ENCODE results near the gene OR6C6. TPM values are rescaled to one million over a fixed set of nuclear protein-coding genes. Genes with fewer than 3 reads are reported as not detected.
"Not testable (repeated sequence)": the region's sequence is repeated elsewhere in the genome, so short reads cannot be mapped to it uniquely, and the experiment has no call there.

OR6C6 gene
- not detected in 2 replicates for total RNA-seq (2014; rRNA removed; shearing (Covaris generic))
- not detected in 2 replicates for polyA plus RNA-seq (2014; cell fraction: nucleus; rRNA removed)

- DNase-seq (ENCODE audit: extremely low read depth, low read depth): no peak
These were observed at the start of gene OR6C6 for GRCh38 chr12:55296469-55296868. TSS of gene OR6C6 (minus strand) at chr12:55296569. CDS start at chr12:55295232, 1,337 bp downstream.

- no peak for DNase-seq (ENCODE audit: extremely low read depth, low read depth)
These were observed 39.6 kb upstream of the OR6C6 start for GRCh38 chr12:55336002-55336401.

- DNase-seq (ENCODE audit: extremely low read depth, low read depth): no peak
These were observed 34.1 kb upstream of the OR6C6 start, which contains the start of gene OR6C3 for GRCh38 chr12:55330446-55330845. TSS of gene OR6C3 (plus strand) at chr12:55330746. CDS start at chr12:55331701, 955 bp downstream.

GRCh38 chr12:55325801-55326200 is 29.4 kb upstream of the OR6C6 start:
- not testable (repeated sequence) for DNase-seq (ENCODE audit: extremely low read depth, low read depth)

- DNase-seq (ENCODE audit: extremely low read depth, low read depth): no peak
These were observed 23.8 kb upstream of the OR6C6 start for GRCh38 chr12:55320201-55320600.

- DNase-seq (ENCODE audit: extremely low read depth, low read depth): no peak
These were observed 17.7 kb upstream of the OR6C6 start, which contains the start of gene OR6C1 for GRCh38 chr12:55314043-55314442. TSS of gene OR6C1 (plus strand) at chr12:55314343. CDS start at chr12:55320600, 6,257 bp downstream.

- DNase-seq (ENCODE audit: extremely low read depth, low read depth): no peak
These were observed 6.4 kb downstream of the OR6C6 start for GRCh38 chr12:55289999-55290398.

GRCh38 chr12:55280991-55281390 is 15.4 kb downstream of the OR6C6 start:
- no peak for DNase-seq (ENCODE audit: extremely low read depth, low read depth)

- DNase-seq (ENCODE audit: extremely low read depth, low read depth): no peak
These were observed 38.1 kb downstream of the OR6C6 start for GRCh38 chr12:55258303-55258702.

- no peak for DNase-seq (ENCODE audit: extremely low read depth, low read depth)
These were observed 39.5 kb downstream of the OR6C6 start for GRCh38 chr12:55256831-55257230.

GRCh38 chr12:55253281-55253680 is 43.1 kb downstream of the OR6C6 start:
- no peak for DNase-seq (ENCODE audit: extremely low read depth, low read depth)

- no peak for DNase-seq (ENCODE audit: extremely low read depth, low read depth)
These were observed 45.4 kb downstream of the OR6C6 start for GRCh38 chr12:55250944-55251343.

GRCh38 chr12:55246159-55246558 is 50.2 kb downstream of the OR6C6 start:
- DNase-seq (ENCODE audit: extremely low read depth, low read depth): no peak

- no peak for DNase-seq (ENCODE audit: extremely low read depth, low read depth)
These were observed 52.1 kb downstream of the OR6C6 start, which contains the start of gene OR6C74 for GRCh38 chr12:55244309-55244708. TSS of gene OR6C74 (plus strand) at chr12:55244609. CDS start at chr12:55247288, 2,679 bp downstream.

Other genes with a start within 250 kb of the OR6C6 start
- gene OR9K2, start 170.2 kb downstream of the OR6C6 start, total RNA-seq (2014; rRNA removed; shearing (Covaris generic)): not detected in 2 replicates
- gene OR10A7, start 75.5 kb downstream of the OR6C6 start, total RNA-seq (2014; rRNA removed; shearing (Covaris generic)): not detected in 2 replicates
- gene OR6C74, start 52.0 kb downstream of the OR6C6 start, total RNA-seq (2014; rRNA removed; shearing (Covaris generic)): not detected in 2 replicates
- gene OR6C1, start 17.8 kb upstream of the OR6C6 start, total RNA-seq (2014; rRNA removed; shearing (Covaris generic)): not detected in 2 replicates
- not detected in 2 replicates for gene OR6C3, start 34.2 kb upstream of the OR6C6 start, total RNA-seq (2014; rRNA removed; shearing (Covaris generic))
- gene OR6C75, start 66.4 kb upstream of the OR6C6 start, total RNA-seq (2014; rRNA removed; shearing (Covaris generic)): not detected in 2 replicates
- not detected in 2 replicates for gene OR6C65, start 104.0 kb upstream of the OR6C6 start, total RNA-seq (2014; rRNA removed; shearing (Covaris generic))
- gene OR6C76, start 129.7 kb upstream of the OR6C6 start, total RNA-seq (2014; rRNA removed; shearing (Covaris generic)): not detected in 2 replicates
- not detected in 2 replicates for gene OR6C2, start 147.5 kb upstream of the OR6C6 start, total RNA-seq (2014; rRNA removed; shearing (Covaris generic))
- gene OR6C70, start 173.6 kb upstream of the OR6C6 start, total RNA-seq (2014; rRNA removed; shearing (Covaris generic)): not detected in 2 replicates
- gene OR6C68, start 195.8 kb upstream of the OR6C6 start, total RNA-seq (2014; rRNA removed; shearing (Covaris generic)): not detected in 2 replicates

Measured in NCI-H460 (cell line).